ENCODE measurements around the gene RRAGC.
"Not testable (repeated sequence)": the region's sequence is repeated elsewhere in the genome, so short reads cannot be mapped to it uniquely, and the experiment has no call there.

The RRAGC gene

GRCh38 chr1:38815903-38816627 is 43.5 kb downstream of the RRAGC start:
- peak in 1 of 2 experiments; percentile 66 for DNase-seq

GRCh38 chr1:38814984-38815464 is 44.5 kb downstream of the RRAGC start:
- no peak for DNase-seq

GRCh38 chr1:38814444-38814983 is 45.1 kb downstream of the RRAGC start:
- DNase-seq = no peak

GRCh38 chr1:38812981-38813380 is 46.6 kb downstream of the RRAGC start:
- no peak for DNase-seq

GRCh38 chr1:38811466-38811865 is 48.1 kb downstream of the RRAGC start:
- DNase-seq = not testable (repeated sequence)

GRCh38 chr1:38806090-38806489 is 53.5 kb downstream of the RRAGC start:
- DNase-seq = no peak

- no peak for DNase-seq
These were observed 54.5 kb downstream of the RRAGC start for GRCh38 chr1:38805036-38805435.

- DNase-seq = peak in 1 of 2 experiments; percentile 29
These were observed 55.3 kb downstream of the RRAGC start for GRCh38 chr1:38804062-38804886.

GRCh38 chr1:38803647-38804046 is 55.9 kb downstream of the RRAGC start:
- no peak for DNase-seq

- DNase-seq = no peak
These were observed 58.6 kb downstream of the RRAGC start for GRCh38 chr1:38800720-38801671.

- DNase-seq = no peak
These were observed 66.3 kb downstream of the RRAGC start for GRCh38 chr1:38793299-38793698.

GRCh38 chr1:38791892-38792291 is 67.7 kb downstream of the RRAGC start:
- DNase-seq = no peak

- no peak for DNase-seq
These were observed 68.4 kb downstream of the RRAGC start for GRCh38 chr1:38791164-38791515.

- DNase-seq = no peak
These were observed 69.0 kb downstream of the RRAGC start for GRCh38 chr1:38790422-38791163.

GRCh38 chr1:38789498-38790169 is 69.9 kb downstream of the RRAGC start:
- DNase-seq = peak in 1 of 2 experiments; percentile 19

GRCh38 chr1:38788341-38789336 is 70.9 kb downstream of the RRAGC start:
- DNase-seq = no peak
